Measurements from ENCODE around the gene SPPL2B. TPM values are rescaled to one million over a fixed set of nuclear protein-coding genes. Genes with fewer than 3 reads are reported as not detected.

SPPL2B gene
- total RNA-seq, 1 experiment from 2014 or later, result 73.7 TPM

DNA sequence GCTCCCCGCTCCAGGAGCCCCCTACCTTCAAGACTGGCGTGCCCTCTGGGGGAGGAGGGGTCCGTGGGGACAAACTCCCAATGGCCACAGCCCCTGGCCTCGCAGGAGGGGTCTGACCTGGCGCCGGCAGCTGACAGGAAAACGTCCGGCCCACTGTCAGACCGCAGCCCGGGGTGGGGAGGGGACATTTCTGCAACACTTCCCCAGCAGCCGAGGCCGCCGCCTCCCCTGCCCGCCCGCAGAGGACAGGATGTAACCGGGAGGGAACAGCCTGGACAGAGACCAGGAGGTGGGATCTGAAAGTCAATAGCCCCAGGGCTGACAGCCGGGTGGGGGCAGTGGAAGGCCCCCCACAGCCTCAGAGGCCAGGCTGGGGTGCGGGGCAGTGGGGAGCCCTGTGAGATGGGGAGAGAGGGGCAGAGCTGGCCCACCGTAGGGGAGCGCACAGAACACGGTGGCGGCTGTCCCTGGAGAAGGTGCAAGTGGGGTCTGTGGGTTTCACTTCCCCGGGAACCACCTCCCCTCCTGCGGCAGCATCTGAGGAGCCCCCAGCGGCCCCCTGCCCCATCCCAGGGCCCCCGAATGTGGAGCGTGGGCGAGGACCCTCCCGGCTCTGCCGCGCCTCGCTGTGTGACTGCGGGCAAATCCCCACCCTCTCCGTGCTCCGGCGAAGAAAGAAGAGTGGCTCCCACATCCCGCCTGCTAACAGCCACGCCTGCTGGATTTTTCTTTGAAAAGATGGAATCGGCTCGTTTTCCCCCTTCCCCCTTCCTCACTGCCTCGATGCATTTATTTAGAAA lies 46.2 kb upstream of the SPPL2B start, which contains the start of gene PEAK3:
PEAK3 (minus strand) TSS at position 114 of the 800 bp plus-strand sequence. CDS start 1,244 bp downstream, outside the sequence.
- Mint-ChIP-seq H3K36me3 (ENCODE audit: insufficient read depth in 1 of 3, low read depth in 3 of 3) (no peaks in the 10 kb centered on the region), H3K4me3 (peak within 1 kb of the TSS; percentile 41 to 71), H3K9me3 (no peaks in the 10 kb centered on the region), H3K27me3 (ENCODE audit: low read depth) (peaks cover 46% of the 10 kb centered on the region), H3K27ac (no peak within 1 kb of the TSS), H3K4me1 (peaks cover 0 to 3% of the 10 kb centered on the region in 2 experiments; a peak in 1 of 4 replicates)
- no peak within 1 kb of the TSS for H3K18ac ChIP-seq (ENCODE audit: insufficient read length, low read depth, low read length)
- no peaks in the 10 kb centered on the region for H3K79me1 ChIP-seq (ENCODE audit: insufficient read depth, low read depth, low read length, poor library complexity, severe bottlenecking)
- WGBS (ENCODE audit: extremely low coverage, insufficient read length, low lambda C conversion rate), result no CpG with 5 or more reads among the region's 41 CpGs
- peak within 1 kb of the TSS; percentile 35 for H3K4me2 ChIP-seq (ENCODE audit: insufficient read depth, insufficient read length, low read length)
- H4K91ac ChIP-seq (ENCODE audit: insufficient read length, low read depth, low read length), result no peak within 1 kb of the TSS
- no peak within 1 kb of the TSS for H2AK5ac ChIP-seq (ENCODE audit: insufficient read length, low read length)
- H4K20me1 ChIP-seq (ENCODE audit: control insufficient read depth, insufficient read depth, insufficient read length), result no peaks in the 10 kb centered on the region
- no peak within 1 kb of the TSS for H2BK120ac ChIP-seq (ENCODE audit: low read depth, low read length, poor library complexity, severe bottlenecking)
- TF ChIP-seq, protein P1, sequence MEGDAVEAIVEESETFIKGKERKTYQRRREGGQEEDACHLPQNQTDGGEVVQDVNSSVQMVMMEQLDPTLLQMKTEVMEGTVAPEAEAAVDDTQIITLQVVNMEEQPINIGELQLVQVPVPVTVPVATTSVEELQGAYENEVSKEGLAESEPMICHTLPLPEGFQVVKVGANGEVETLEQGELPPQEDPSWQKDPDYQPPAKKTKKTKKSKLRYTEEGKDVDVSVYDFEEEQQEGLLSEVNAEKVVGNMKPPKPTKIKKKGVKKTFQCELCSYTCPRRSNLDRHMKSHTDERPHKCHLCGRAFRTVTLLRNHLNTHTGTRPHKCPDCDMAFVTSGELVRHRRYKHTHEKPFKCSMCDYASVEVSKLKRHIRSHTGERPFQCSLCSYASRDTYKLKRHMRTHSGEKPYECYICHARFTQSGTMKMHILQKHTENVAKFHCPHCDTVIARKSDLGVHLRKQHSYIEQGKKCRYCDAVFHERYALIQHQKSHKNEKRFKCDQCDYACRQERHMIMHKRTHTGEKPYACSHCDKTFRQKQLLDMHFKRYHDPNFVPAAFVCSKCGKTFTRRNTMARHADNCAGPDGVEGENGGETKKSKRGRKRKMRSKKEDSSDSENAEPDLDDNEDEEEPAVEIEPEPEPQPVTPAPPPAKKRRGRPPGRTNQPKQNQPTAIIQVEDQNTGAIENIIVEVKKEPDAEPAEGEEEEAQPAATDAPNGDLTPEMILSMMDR (conservative IDR thresholded peaks at IDR 0.05), result no peak
- DNase-seq, result peak; percentile 70
- no peak within 1 kb of the TSS for H2BK12ac ChIP-seq (ENCODE audit: insufficient read length, low read depth, low read length)
- H3K27me3 ChIP-seq (ENCODE audit: insufficient read depth, low read length), result peaks cover 5% of the 10 kb centered on the region; the same call in 1 of the 2 replicates
- no peaks in the 10 kb centered on the region for H3K79me2 ChIP-seq (ENCODE audit: insufficient read depth, low read length)
- H3K23ac ChIP-seq (ENCODE audit: insufficient read length, low read depth, low read length), result no peak within 1 kb of the TSS
- H3K27ac ChIP-seq (ENCODE audit: insufficient read length, low read depth, low read length), result no peak within 1 kb of the TSS
- no peak within 1 kb of the TSS for H3K14ac ChIP-seq (ENCODE audit: insufficient read depth, low read length)
- H3K56ac ChIP-seq (ENCODE audit: insufficient read length, low read depth, low read length), result no peak within 1 kb of the TSS
- H2BK5ac ChIP-seq (ENCODE audit: insufficient read length, low read length), result no peak within 1 kb of the TSS
- no peak within 1 kb of the TSS for H2AFZ ChIP-seq (ENCODE audit: low read length)
- peaks cover 7% of the 10 kb centered on the region for H3K23me2 ChIP-seq (ENCODE audit: insufficient read length, low read depth, low read length, poor library complexity, severe bottlenecking)
- no peak within 1 kb of the TSS for H3T11ph ChIP-seq (ENCODE audit: low read length)
- H3K4ac ChIP-seq (ENCODE audit: low read depth, low read length), result no peak within 1 kb of the TSS
- no peak within 1 kb of the TSS for H2BK20ac ChIP-seq (ENCODE audit: low read depth, low read length, poor library complexity, severe bottlenecking)
- H4K8ac ChIP-seq (replicated peaks; ENCODE audit: insufficient read length, low read depth, low read length), result no peak within 1 kb of the TSS
- no peak within 1 kb of the TSS for H4K5ac ChIP-seq (ENCODE audit: insufficient read length, low read depth, low read length)
- H2BK15ac ChIP-seq (ENCODE audit: low read depth, low read length), result no peak within 1 kb of the TSS
- no peak within 1 kb of the TSS for H3K9ac ChIP-seq (ENCODE audit: extremely low read depth, insufficient read length, low read length)
- H3K9me3 ChIP-seq (ENCODE audit: control insufficient read depth, low read depth, low read length), result no peaks in the 10 kb centered on the region
- H3K4me1 ChIP-seq (ENCODE audit: insufficient read depth, low read length), result no peaks in the 10 kb centered on the region

Data from H9 (cell line).